Measurements from ENCODE around the gene CDIPT. TPM values are rescaled to one million over a fixed set of nuclear protein-coding genes. Genes with fewer than 3 reads are reported as not detected.

CDIPT gene
- total and polyA plus RNA-seq, 2 of the 13 experiments (the other 11 are each of a cell fraction or from before 2014, with no cell fraction given): 54.9 to 97.5 TPM

DNA sequence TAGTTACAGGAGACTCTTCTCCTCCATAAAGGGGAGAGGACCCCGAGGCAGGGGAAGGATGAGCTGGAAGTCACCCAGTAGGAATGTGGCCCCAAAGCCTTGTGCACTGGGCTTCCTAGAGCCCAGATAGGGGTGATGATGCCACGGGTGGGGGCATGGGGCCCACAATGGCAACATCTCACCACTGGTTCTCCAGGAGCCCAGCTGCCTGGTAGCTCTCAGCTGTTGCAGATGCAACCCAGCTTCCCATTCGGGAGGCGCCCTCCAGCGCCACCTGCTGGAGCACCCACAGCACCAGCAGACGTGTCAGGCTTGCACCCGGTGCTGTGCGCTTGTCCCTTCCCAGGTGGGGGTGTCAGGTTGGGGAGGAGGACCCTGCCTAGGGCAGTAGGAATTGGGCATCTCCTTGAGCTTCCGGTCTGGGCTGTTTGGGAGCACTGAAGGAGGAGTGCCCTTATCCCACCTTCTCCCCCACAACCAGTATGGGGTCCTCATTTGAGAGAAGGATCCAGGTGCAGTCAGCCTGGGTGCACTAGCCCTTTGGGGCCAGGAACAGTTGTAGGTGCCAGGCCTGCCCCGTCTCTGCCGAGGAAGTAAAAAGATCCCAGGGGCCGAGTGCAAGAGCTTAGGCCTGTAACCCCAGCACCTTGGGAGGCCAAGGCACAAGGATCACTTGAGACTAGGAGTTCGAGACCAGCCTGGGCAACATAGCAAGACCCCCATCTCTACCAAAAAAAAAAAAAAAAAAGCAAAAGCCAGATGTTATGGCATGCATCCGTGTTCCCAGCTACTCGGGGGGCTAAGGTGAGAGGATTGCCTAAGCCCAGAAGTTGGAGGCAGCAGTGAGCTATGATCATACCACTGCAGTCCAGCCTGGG lies 14.4 kb downstream of the CDIPT start (continued):
- peak; percentile 82 for TF ChIP-seq TGIF2 (CRISPR knock-in tag; IDR thresholded peaks at IDR 0.05)
- TF ChIP-seq ZBTB7A (CRISPR knock-in tag; IDR thresholded peaks at IDR 0.05): peak; percentile 43; the same call in 1 of the 2 replicates
- TF ChIP-seq, protein P1, sequence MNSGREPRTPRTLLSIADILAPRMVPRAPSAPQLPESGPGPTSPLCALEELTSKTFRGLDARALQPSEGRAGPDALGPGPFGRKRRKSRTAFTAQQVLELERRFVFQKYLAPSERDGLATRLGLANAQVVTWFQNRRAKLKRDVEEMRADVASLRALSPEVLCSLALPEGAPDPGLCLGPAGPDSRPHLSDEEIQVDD (CRISPR knock-in tag; IDR thresholded peaks at IDR 0.05; ENCODE audit: borderline replicate concordance): no peak
- TF ChIP-seq, protein P2, sequence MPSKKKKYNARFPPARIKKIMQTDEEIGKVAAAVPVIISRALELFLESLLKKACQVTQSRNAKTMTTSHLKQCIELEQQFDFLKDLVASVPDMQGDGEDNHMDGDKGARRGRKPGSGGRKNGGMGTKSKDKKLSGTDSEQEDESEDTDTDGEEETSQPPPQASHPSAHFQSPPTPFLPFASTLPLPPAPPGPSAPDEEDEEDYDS (CRISPR knock-in tag; IDR thresholded peaks at IDR 0.05): no peak
- peak; percentile 49 for TF ChIP-seq IKZF4 (CRISPR knock-in tag; IDR thresholded peaks at IDR 0.05; ENCODE audit: borderline replicate concordance, low read depth, not compliant biosample characterization)
- no peak for TF ChIP-seq RARG (CRISPR knock-in tag; IDR thresholded peaks at IDR 0.05; ENCODE audit: low read depth)
- TF ChIP-seq HDAC6 (IDR thresholded peaks at IDR 0.05; ENCODE audit: low read depth, low read length): no peak
- peak; percentile 65; the same call in 1 of the 2 replicates for TF ChIP-seq ERF (CRISPR knock-in tag; IDR thresholded peaks at IDR 0.05)
- TF ChIP-seq, protein P3, sequence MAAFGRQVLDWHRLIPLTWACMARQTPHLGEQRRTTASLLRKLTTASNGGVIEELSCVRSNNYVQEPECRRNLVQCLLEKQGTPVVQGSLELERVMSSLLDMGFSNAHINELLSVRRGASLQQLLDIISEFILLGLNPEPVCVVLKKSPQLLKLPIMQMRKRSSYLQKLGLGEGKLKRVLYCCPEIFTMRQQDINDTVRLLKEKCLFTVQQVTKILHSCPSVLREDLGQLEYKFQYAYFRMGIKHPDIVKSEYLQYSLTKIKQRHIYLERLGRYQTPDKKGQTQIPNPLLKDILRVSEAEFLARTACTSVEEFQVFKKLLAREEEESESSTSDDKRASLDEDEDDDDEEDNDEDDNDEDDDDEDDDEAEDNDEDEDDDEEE (CRISPR knock-in tag; IDR thresholded peaks at IDR 0.05): 0 out of 2 replicates have a peak, but pooled peaks have one; percentile 40
- no peak for TF ChIP-seq DMAP1 (CRISPR knock-in tag; IDR thresholded peaks at IDR 0.05)
- peak; percentile 65; the same call in 1 of the 2 replicates for TF ChIP-seq KDM3A (CRISPR knock-in tag; IDR thresholded peaks at IDR 0.05; ENCODE audit: low read depth)
- TF ChIP-seq ZNF775 (CRISPR knock-in tag; IDR thresholded peaks at IDR 0.05; ENCODE audit: borderline replicate concordance): no peak
- 0 out of 2 replicates have a peak, but pooled peaks have one; percentile 53 for TF ChIP-seq TARDBP (CRISPR knock-in tag; IDR thresholded peaks at IDR 0.05)
- no peak for TF ChIP-seq ATF7 (IDR thresholded peaks at IDR 0.05)
- TF ChIP-seq ATF7 (CRISPR knock-in tag; IDR thresholded peaks at IDR 0.05): 0 out of 2 replicates have a peak, but pooled peaks have one; percentile 8
- TF ChIP-seq, protein P4, sequence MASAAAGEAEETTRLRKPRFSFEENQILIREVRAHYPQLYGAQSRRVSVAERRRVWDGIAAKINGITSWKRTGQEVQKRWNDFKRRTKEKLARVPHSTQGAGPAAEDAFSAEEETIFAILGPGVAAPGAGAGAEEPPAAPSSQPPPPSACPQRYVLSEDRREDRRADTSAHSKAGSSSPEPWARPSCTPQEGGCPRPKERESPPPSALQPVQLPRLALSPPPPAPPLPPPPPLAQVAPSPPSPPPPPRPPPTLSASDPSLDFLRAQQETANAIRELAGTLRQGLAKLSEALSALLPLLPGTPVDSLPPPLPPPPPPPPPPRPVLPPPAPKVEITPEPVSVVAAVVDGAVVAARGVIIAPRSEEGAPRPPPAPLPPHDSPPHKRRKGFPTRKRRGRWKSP (CRISPR knock-in tag; IDR thresholded peaks at IDR 0.05): no peak
- peak; percentile 62; the same call in 1 of the 2 replicates for TF ChIP-seq ZMYM3 (CRISPR knock-in tag; IDR thresholded peaks at IDR 0.05)
- 0 out of 2 replicates have a peak, but pooled peaks have one; percentile 74 for TF ChIP-seq ZNF572 (CRISPR knock-in tag; IDR thresholded peaks at IDR 0.05)
- no peak for TF ChIP-seq ZNF343 (CRISPR knock-in tag; IDR thresholded peaks at IDR 0.05)
- TF ChIP-seq KDM1A (CRISPR knock-in tag; IDR thresholded peaks at IDR 0.05): no peak
- 0 out of 2 replicates have a peak, but pooled peaks have one; percentile 14 for TF ChIP-seq ZFY (CRISPR knock-in tag; IDR thresholded peaks at IDR 0.05)
- TF ChIP-seq YY1 (IDR thresholded peaks at IDR 0.05; ENCODE audit: insufficient read depth, insufficient replicate concordance, low read depth, low read length): peak; percentile 68
